Activated effector memory CD4-positive, alpha-beta T cell treated with anti-CD3 and anti-CD28 coated beads, Interleukin-2, amount 50 U/mL, for 16 hours (primary cell): ENCODE results near the gene ZBTB16.

Experiments used
- DNase-seq: peaks from one replicate; pipeline ENCODE4 v3.0.0-alpha.2; 2020

The ZBTB16 gene

DNA sequence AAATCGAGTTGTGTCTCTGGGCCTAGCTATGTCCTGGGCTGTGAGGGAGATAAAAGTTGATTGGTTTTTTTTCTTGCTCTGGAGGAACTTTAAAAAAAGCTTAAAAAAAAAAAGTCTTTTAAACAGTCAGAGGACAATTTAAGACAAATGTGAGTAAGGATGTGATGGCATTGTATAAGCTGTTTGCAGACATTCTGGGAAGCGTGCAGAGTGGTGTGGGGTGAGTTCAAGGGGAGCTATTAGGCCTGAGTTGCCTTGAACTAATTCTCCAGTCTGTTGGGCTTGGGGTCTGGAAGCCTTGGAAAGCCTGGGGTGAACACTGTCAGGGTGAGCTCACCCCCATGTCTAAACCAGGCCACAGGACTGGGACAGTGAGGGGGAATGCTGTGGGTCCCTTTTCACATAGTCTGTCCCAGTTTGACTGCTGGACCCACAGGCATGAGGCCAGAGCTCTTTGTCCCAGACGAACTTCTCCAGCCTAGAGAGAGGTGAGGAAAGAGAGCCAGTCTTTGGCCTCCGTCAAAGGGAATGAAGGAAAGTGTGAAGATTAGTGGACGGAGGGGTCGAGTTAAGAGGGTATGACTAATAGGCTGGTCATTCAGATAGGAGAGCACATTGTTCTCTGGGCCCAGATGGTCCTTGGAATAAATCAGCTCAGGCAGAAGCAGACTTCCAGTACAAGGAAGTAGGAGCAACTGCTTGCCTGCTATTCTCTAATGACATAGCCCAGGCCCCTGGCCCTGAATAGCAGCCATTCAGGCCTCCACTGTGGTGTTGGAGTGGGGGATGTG, 160.2 kb downstream of the ZBTB16 start:
- no peak for DNase-seq

- DNase-seq: no peak
Observed at GRCh38 chr11:114221037-114221436, 161.5 kb downstream of the ZBTB16 start.

GRCh38 chr11:114225661-114226060, 166.2 kb downstream of the ZBTB16 start:
- DNase-seq: no peak

DNA sequence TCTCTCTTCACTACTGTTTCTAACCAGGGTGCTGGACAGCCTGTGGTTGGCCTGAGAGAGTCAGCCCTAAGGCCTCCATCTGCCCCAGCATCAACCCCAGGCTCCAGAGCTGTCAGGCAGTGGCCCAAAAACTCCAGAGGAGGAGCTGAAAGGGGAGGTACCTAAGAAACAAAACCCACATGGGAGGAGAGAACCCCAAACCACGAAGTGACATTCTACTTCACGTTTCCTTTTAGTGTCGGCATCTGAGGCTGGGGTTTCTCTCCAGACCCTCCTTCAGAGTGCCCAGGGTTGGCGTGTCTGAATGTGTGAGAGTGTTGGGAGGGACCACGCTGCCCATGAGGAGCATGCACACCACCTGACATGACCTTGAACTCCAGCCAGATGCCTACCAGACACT, 166.8 kb downstream of the ZBTB16 start:
- no peak for DNase-seq

GRCh38 chr11:114228435-114229411, 169.2 kb downstream of the ZBTB16 start:
- DNase-seq: no peak

- no peak for DNase-seq
Observed at GRCh38 chr11:114230031-114230704, 170.7 kb downstream of the ZBTB16 start.

DNA sequence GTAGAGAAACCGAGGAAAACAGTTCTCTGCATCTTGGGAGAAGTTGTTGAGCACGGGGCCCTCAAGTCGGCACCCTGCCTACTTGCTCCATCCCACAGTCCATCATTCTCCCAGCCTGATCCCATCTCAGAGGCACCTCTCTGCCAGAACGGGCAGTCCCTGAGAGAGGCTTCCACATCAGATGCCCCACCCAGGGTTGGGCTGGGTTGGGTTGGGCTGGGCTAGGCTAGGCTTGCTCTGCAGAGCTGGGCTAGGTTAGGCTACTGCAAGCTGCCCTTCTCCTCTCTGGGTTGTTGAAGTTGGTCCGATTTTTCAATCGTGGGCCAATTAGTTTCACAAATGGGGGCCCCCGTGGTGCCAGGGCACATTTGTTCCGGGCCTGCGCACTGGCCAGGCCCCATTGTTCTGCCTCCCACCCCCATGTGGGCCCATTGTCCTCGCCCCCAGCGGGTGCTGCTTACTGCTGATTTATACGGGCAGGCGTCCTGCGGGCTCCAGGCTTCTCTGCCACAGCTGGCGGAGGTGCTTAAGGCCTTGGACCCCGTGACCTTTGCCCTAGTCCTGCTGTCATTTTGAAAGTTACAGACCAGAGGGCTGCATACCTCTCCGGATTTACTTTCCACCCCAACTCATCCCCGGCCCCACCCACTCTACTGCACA, 173.0 kb downstream of the ZBTB16 start:
- DNase-seq: no peak

- DNase-seq: no peak
Observed at GRCh38 chr11:114233755-114234154, 174.2 kb downstream of the ZBTB16 start.

- DNase-seq: no peak
Observed at GRCh38 chr11:114236829-114237228, 177.3 kb downstream of the ZBTB16 start.

DNA sequence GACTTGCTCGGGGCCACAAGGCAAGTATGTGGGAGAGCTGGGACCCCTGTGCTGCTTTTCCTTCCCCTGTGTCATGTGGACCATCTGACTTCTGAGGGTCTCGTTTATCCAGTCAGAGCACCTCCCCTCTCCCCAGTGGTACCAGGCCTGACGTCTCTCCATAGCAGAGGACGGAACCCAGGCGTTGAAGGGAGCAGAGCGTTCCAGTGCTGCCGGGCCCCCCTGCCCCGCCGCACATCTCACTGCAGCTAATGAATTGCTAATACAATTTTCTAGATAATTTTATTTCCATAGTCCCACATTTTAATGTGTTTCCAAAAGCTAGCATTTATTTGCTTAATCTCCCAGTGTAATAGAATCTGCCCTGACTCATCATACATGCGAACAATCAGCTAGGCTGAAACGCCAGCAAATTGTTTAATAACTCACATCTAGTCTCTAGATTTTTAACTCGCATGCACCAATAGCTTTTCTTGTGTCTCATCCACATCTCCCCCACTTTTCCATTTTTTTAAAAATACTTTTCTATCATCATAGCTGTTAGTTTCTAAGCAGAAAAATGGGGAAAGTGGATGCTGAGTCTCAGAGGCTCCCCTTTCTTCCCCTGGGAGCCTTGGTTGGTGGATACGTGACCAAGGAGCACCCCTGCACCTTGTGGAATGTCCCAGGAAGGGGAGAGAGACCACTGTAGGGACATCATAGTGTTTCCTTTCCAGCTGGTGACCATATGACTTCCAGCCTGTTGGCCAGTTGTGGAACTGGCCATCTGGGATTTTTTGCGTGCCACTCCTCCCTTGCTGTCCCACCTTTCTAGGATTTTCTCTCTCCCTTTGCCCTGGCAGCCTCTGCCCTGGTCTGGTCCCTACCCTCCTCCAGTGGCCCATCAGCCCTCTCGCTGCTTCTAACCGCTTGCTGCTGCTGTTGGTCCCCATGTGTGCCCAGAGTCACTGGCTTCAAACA, 178.1 kb downstream of the ZBTB16 start:
- DNase-seq: no peak

GRCh38 chr11:114239753-114240161, 180.2 kb downstream of the ZBTB16 start:
- DNase-seq: no peak

DNA sequence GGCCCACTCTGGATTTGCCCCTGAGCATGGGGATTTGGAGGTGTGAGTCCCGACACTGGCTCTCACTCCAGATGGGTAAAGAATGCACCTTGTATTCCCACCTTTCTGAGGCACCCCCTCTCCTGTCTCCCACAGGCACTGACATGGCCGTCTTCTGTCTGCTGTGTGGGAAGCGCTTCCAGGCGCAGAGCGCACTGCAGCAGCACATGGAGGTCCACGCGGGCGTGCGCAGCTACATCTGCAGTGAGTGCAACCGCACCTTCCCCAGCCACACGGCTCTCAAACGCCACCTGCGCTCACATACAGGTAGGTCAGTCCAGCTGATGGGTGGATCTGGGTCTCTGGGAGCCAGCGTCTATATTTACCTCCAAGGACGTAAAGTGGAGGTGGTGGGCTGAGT, 182.5 kb downstream of the ZBTB16 start:
- no peak for DNase-seq

- no peak for DNase-seq
Observed at GRCh38 chr11:114243461-114244372, 184.2 kb downstream of the ZBTB16 start.

DNA sequence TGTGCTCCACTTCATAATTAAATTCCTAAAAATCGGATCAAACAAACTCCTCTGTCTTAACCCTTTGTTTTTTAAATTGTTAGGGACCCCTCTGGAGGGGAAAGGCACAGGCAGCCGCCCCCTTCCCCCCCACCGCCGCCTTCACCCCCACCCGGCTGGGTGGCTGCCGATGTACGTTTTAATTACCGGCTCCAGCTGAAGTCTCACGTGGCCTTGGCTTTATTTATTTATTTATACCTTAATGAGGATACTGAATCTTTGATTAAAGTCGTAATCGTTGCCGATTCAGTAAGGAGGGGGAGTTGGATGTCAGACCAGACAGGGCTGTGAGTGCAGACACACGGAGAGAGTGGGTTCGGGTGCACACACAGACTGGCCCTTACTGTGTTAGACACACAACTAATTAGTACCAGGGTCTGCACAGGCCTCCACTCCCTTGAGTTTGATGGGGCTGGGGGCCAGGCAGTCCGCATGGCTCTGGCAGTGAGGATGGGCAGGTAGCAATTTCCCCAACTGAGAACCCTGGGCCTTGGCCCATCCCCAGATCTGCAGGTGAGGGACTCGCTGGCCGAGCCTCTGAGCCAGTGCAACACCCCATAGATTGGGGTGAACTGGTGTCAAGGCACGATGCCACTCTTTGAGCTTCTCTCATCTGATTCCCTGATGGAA, 185.3 kb downstream of the ZBTB16 start:
- DNase-seq: no peak

DNA sequence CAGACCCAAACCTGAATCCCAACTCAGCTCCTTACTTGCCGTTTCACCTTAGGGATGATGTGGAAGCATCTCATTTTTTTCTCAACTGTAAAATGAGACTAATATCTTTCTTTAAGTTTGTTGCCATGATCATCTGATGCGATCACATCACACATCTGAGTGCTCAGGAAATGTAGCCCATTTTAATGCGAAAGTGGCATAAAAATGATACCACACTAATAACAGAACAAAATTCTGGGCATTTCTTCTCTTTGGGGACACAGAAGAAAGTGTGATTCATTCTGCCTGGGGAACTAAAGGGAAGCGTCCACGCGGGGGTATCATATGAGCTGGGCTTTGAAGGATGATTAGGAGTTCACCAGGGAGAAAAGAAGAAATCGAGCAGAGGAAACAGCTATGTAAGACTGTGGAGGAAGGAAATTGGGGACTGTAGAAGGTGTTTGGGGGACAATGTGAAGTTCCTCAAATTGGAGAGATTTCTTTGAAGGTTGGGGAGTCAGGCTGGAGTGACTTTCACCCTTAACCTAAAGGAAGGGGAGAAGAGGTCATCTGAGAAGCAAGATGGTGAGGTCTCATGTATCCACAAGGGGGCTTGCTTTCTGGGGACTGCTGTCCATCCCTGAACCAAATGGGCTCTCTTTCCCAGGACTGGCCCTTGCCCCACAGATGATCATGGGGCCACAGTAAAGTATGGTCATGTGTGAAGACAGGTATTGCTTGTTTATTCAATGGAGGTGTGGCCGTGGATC, 187.0 kb downstream of the ZBTB16 start:
- no peak for DNase-seq

- DNase-seq: no peak
Observed at GRCh38 chr11:114247070-114247789, 187.7 kb downstream of the ZBTB16 start.

DNA sequence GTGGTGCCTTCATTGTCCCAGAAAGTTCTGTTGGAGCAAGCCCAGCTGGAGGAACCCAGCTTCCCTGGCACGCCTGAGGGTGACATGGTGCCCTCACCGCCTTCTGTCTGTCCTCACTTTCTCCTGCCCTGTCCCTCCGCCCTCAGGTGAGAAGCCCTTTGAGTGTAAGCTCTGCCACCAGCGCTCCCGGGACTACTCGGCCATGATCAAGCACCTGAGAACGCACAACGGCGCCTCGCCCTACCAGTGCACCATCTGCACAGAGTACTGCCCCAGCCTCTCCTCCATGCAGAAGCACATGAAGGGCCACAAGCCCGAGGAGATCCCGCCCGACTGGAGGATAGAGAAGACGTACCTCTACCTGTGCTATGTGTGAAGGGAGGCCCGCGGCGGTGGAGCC, 190.7 kb downstream of the ZBTB16 start:
- DNase-seq: no peak
